Muscle of arm (tissue), 12 donors: ENCODE data around the gene TREM1. TPM values are rescaled to one million over a fixed set of nuclear protein-coding genes. Genes with fewer than 3 reads are reported as not detected.

Experiments
- polyA plus RNA-seq, 12 donors: library from polyadenylated mRNA; unstranded; fragments of 120-200 nt; gene quantifications; one replicate each; pipeline ENCODE4 v1.2.1, GENCODE V29; 2013; ENCODE audit not compliant: insufficient read length in 12 of 12

The TREM1 gene
- polyA plus RNA-seq, 12 donors = 0.19 to 2.2 (median 0.52) TPM; not detected in 6

Other genes with a start within 250 kb of the TREM1 start
- gene UNC5CL, start 247.5 kb downstream of the TREM1 start, polyA plus RNA-seq = 10 to 100 TPM in 1 of 12 donors, 1 to 10 TPM in 10, not detected in 1; 1.8 to 15.4 (median 3.2) TPM
- 1 to 10 TPM in 5 of 12 donors, under 1 TPM in 4, not detected in 3; 0.25 to 2.1 (median 1.0) TPM for gene TSPO2, start 244.2 kb downstream of the TREM1 start, polyA plus RNA-seq
- gene APOBEC2, start 233.5 kb downstream of the TREM1 start, polyA plus RNA-seq = 100 to 1,000 TPM in 11 of 12 donors, not detected in 1; 143 to 903 (median 431) TPM
- 10 to 100 TPM in 11 of 12 donors, not detected in 1; 10.7 to 33.4 (median 19.2) TPM for gene OARD1, start 214.3 kb downstream of the TREM1 start, polyA plus RNA-seq
- gene NFYA, start 213.7 kb downstream of the TREM1 start, polyA plus RNA-seq = 10 to 100 TPM in 11 of 12 donors, not detected in 1; 20.6 to 39.4 (median 29.9) TPM
- gene TREML1, start 132.3 kb downstream of the TREM1 start, polyA plus RNA-seq = 1 to 10 TPM in 1 of 12 donors, under 1 TPM in 3, not detected in 8; 0.20 to 1.0 (median 0.37) TPM
- gene TREM2, start 123.6 kb downstream of the TREM1 start, polyA plus RNA-seq = under 1 TPM in 8 of 12 donors, not detected in 4; 0.26 to 0.60 (median 0.41) TPM
- under 1 TPM in 9 of 12 donors, not detected in 3; 0.08 to 0.58 (median 0.14) TPM for gene TREML2, start 85.5 kb downstream of the TREM1 start, polyA plus RNA-seq
- not detected for gene TREML4, start 58.3 kb downstream of the TREM1 start, polyA plus RNA-seq
- not detected for gene NCR2, start 48.9 kb upstream of the TREM1 start, polyA plus RNA-seq